ENCODE data around the gene HP. TPM values are rescaled to one million over a fixed set of nuclear protein-coding genes. Genes with fewer than 3 reads are reported as not detected.
A peak's percentile ranks its signal among the peaks of the same experiment; 100 is the strongest.
"Not testable (repeated sequence)": the region's sequence is repeated elsewhere in the genome, so short reads cannot be mapped to it uniquely, and the experiment has no call there.

Gene HP
- total RNA-seq, 4 donors from 2014 or later = 2.9 to 3.4 TPM; not detected in 2

DNA sequence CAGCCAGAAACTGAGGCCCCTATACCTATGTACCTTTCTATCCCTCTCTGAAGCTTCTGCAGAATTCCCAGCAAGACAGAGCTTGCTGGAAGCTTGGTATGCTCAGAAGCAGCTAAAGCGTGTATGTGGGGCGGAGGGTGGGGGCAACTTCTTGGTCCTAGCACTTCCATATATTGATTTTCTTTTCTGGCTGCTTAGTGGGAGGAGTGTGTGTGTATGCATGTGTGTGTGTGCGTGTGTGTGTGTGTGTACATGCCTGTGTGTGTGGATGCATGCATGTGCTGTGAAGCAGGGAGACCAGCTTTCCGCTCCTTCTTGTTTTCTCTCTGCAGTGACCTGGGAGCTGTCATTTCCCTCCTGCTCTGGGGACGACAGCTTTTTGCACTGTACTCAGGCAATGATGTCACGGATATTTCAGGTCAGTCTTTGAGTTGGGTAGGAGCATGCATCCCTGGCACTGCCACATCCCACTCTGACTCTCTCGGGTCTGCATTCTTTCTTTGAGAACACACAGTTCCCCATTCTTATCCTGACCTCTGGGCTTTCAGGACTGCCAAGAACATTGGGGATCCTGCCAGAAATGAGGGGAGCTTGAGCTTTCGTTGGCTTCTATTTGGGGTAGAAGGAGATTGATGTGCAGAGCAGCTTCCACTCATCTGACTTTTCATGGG is 19.4 kb downstream of the HP start:
- TF ChIP-seq POLR2AphosphoS5 (IDR thresholded peaks at IDR 0.05) (peak; percentile 71), POLR2A (IDR thresholded peaks at IDR 0.05) (no peak)
- H3K27me3 ChIP-seq = no peaks in the 10 kb centered on the region
- H3K4me3 ChIP-seq = no peak overlapping the region
- peak overlapping the region in 3 of 4 donors; percentile 24 to 25 (median 24) for H3K27ac ChIP-seq
- peak; percentile 43 for ATAC-seq
- H3K36me3 ChIP-seq = peaks cover 0 to 14% of the 10 kb centered on the region in 2 donors
- WGBS, 2 donors (ENCODE audit: low coverage in 1 of 2) = 59 to 76% methylated on average over 5 to 7 of the region's 8 CpGs
- no peaks in the 10 kb centered on the region for H3K9me3 ChIP-seq
- H3K4me1 ChIP-seq = peaks cover 0 to 9% (median 0%) of the 10 kb centered on the region in 3 donors

DNA sequence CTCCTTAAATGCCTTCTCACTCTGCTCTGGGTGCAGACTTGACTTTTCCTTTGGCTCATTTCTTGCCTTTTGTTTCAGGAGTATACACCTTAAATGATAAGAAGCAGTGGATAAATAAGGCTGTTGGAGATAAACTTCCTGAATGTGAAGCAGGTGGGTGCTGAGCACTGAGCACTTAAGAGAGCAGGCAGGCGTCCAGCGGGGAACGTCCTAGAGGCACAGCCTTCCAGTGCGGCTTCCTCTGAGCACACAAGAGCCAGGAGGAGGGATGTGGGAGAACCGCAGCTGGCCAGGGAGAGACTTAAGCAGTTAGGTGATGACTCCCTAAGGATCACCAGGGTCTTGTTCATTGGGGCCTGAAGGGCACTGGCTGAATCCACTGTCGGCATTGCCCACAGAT is 20.8 kb downstream of the HP start:
- H3K4me1 ChIP-seq, ATAC-seq, H3K4me3 ChIP-seq, H3K9me3 ChIP-seq, H3K27me3 ChIP-seq, H3K27ac ChIP-seq: not testable (repeated sequence)
- peaks cover 0 to 14% of the 10 kb centered on the region in 2 donors for H3K36me3 ChIP-seq
- WGBS, 2 donors (ENCODE audit: low coverage in 1 of 2) = no CpG with 5 or more reads among the region's 6 CpGs

DNA sequence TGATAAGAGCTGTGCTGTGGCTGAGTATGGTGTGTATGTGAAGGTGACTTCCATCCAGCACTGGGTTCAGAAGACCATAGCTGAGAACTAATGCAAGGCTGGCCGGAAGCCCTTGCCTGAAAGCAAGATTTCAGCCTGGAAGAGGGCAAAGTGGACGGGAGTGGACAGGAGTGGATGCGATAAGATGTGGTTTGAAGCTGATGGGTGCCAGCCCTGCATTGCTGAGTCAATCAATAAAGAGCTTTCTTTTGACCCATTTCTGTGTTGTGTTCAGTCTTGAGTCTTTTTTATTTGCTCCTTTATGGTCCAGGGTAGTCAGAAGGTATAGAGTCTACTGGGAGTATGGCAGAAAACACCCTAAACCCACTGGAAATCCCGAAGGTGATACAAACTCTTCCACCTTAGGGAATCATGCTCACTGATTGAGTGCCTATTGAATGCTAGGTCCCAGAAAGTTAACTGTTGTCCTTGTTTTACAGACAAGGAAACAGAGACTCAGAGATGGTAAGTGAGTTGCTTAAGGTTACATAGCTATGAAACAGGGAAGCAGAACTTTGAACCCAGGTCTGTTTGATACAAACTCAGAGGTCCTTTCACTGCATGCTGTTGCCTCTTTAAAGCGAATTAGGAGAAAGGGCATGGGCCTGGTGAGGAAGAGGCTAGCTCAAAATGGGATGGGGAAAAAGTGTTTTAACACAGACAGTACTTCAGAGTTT is 22.8 kb downstream of the HP start:
- H3K36me3 ChIP-seq = peaks cover 0 to 14% of the 10 kb centered on the region in 2 donors
- 100% methylated on average over 1 of the region's 5 CpGs for WGBS, 2 donors (ENCODE audit: low coverage in 1 of 2)
- not testable (repeated sequence) for H3K27ac ChIP-seq, H3K4me3 ChIP-seq, H3K27me3 ChIP-seq, H3K9me3 ChIP-seq, H3K4me1 ChIP-seq, ATAC-seq

DNA sequence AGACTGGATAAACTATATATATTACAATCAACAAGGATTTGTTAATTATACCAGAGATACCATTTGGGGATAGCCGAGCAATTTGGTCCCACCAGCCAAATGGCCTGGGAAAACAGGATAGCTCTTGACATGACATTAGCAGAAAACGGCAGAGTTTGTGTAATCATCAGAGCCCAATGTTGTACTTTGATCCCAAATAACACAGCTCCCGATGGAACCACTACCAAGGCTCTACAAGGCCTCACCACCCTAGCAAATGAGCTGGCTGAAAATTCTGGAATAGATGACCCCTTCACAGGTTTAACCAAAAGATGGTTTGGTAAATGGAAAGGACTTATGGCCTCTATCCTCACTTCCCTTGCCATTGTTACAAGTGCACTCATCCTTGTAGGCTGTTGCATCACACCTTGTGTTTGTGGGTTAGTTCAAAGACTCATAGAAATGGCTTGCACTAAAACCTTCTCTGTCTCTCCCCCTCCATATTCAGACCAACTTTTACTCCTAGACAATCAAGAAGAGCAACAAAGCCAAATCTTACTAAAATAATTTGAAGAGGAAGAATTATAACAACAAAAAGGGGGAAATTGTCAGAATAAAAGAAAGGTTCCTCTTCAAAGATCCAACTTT is 29.6 kb downstream of the HP start:
- ATAC-seq = no peak
- H3K27ac ChIP-seq = no peak overlapping the region
- no peaks in the 10 kb centered on the region for H3K27me3 ChIP-seq
- TF ChIP-seq POLR2AphosphoS5 (IDR thresholded peaks at IDR 0.05) = no peak
- TF ChIP-seq, protein P1, sequence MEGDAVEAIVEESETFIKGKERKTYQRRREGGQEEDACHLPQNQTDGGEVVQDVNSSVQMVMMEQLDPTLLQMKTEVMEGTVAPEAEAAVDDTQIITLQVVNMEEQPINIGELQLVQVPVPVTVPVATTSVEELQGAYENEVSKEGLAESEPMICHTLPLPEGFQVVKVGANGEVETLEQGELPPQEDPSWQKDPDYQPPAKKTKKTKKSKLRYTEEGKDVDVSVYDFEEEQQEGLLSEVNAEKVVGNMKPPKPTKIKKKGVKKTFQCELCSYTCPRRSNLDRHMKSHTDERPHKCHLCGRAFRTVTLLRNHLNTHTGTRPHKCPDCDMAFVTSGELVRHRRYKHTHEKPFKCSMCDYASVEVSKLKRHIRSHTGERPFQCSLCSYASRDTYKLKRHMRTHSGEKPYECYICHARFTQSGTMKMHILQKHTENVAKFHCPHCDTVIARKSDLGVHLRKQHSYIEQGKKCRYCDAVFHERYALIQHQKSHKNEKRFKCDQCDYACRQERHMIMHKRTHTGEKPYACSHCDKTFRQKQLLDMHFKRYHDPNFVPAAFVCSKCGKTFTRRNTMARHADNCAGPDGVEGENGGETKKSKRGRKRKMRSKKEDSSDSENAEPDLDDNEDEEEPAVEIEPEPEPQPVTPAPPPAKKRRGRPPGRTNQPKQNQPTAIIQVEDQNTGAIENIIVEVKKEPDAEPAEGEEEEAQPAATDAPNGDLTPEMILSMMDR (IDR thresholded peaks at IDR 0.05) = no peak
- no peak for TF ChIP-seq POLR2A (IDR thresholded peaks at IDR 0.05)
- TF ChIP-seq EP300 (IDR thresholded peaks at IDR 0.05) = no peak
- no peak overlapping the region for H3K4me3 ChIP-seq
- WGBS, 2 donors (ENCODE audit: low coverage in 1 of 2) = 63% methylated on average over 3 of the region's 3 CpGs; no CpG with 5 or more reads in 1 of the 2 donors
- H3K9me3 ChIP-seq = peaks cover 0 to 8% (median 0%) of the 10 kb centered on the region in 3 donors
- peaks cover 0 to 52% of the 10 kb centered on the region in 2 donors for H3K36me3 ChIP-seq
- no peaks in the 10 kb centered on the region for H3K4me1 ChIP-seq

DNA sequence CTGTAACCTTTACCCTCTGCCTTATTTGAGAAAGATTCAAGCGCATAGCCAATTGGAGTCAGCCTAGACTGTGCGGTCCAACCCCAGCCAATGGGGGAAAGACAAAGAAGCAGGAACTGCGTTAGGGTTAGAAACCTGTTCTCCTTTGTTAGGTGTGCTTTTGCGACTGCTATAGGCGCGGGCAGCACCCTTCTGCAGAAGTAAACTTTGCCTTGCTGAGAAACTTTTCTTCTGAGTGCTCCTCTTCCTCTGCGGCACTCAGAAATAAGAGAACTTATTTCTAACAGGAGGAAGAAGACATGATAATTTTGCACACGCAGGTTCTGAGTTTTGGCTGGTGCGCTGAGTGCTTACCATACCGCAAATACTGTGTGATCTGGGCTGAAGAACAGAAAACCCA is 30.1 kb downstream of the HP start:
- peaks cover 0 to 8% (median 0%) of the 10 kb centered on the region in 3 donors for H3K9me3 ChIP-seq
- 93 to 98% methylated on average over 7 to 10 of the region's 10 CpGs for WGBS, 2 donors (ENCODE audit: low coverage in 1 of 2)
- no peaks in the 10 kb centered on the region for H3K27me3 ChIP-seq
- H3K36me3 ChIP-seq = peaks cover 0 to 57% of the 10 kb centered on the region in 2 donors
- TF ChIP-seq POLR2A (IDR thresholded peaks at IDR 0.05) = no peak
- TF ChIP-seq, protein P1 (IDR thresholded peaks at IDR 0.05) = no peak
- TF ChIP-seq POLR2AphosphoS5 (IDR thresholded peaks at IDR 0.05) = no peak
- no peak for TF ChIP-seq EP300 (IDR thresholded peaks at IDR 0.05)
- H3K4me1 ChIP-seq = no peaks in the 10 kb centered on the region
- H3K4me3 ChIP-seq = no peak overlapping the region
- H3K27ac ChIP-seq = no peak overlapping the region
- ATAC-seq = no peak

DNA sequence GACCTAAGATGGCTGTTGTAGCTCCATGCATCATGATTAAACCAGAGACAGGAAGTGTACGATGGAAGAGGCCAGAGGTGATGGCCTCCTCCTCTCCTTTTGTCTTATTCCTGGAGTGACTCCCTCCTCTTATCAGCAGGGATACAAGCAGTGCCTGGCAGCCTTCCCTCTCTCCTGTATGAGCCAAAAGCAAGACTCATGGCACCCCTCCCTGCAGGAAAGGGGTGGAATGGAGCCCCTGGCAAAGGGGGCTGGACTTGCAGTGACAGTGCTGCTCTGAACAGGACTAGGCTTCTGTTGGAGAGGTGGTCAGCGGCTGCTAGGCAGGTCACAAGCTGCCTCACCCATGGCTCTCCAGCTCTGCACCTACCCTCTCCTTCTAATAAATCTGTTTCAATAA is 30.7 kb downstream of the HP start:
- TF ChIP-seq EP300 (IDR thresholded peaks at IDR 0.05) (no peak), POLR2A (IDR thresholded peaks at IDR 0.05) (no peak), POLR2AphosphoS5 (IDR thresholded peaks at IDR 0.05) (no peak)
- TF ChIP-seq, protein P1 (IDR thresholded peaks at IDR 0.05) = no peak
- ATAC-seq = no peak
- Histone ChIP-seq H3K4me3 (no peak overlapping the region), H3K27ac (no peak overlapping the region), H3K36me3 (peaks cover 0 to 63% of the 10 kb centered on the region in 2 donors), H3K9me3 (peaks cover 0 to 8% (median 0%) of the 10 kb centered on the region in 3 donors), H3K4me1 (no peaks in the 10 kb centered on the region), H3K27me3 (no peaks in the 10 kb centered on the region)
- 100% methylated on average over 1 of the region's 2 CpGs for WGBS, 2 donors (ENCODE audit: low coverage in 1 of 2)
